ENCODE measurements around the gene GLDC.

GLDC gene

DNA sequence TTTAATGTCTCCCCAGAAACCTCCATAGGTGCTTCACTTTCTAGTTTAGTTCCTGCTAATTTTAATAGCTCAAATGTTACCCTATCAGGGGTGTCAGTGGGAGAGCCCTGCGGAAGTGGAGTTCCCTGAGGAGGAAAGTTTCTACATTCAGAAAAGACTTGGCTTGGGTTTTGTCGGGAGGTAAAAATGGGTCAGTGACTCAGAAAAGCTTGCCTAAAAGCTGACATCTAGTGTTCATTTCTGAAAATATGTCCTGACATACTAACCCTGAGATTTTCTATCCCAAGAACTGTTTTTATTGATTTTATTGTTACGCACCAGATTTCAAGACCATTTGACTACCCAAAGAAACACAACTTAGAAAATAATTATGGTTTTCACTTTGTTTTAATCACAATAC is 40.9 kb upstream of the GLDC start:
- DNase-seq (ENCODE audit: extremely low spot score), result no peak
- POLR2A ChIA-PET, result no interaction called here
- TF ChIP-seq ZNF384 (IDR thresholded peaks at IDR 0.05), result no peak
- no peak for TF ChIP-seq NFRKB (IDR thresholded peaks at IDR 0.05)
- no peak for TF ChIP-seq CTBP1 (IDR thresholded peaks at IDR 0.05; ENCODE audit: borderline replicate concordance)
- CTCF ChIA-PET, result no interaction called here

GRCh38 chr9:6681957-6682501 is 36.5 kb upstream of the GLDC start:
- CTCF ChIA-PET, result no interaction called here
- DNase-seq (ENCODE audit: extremely low spot score), result no peak
- TF ChIP-seq PKNOX1 (IDR thresholded peaks at IDR 0.05) (no peak), NFRKB (IDR thresholded peaks at IDR 0.05) (no peak), FOXK2 (IDR thresholded peaks at IDR 0.05) (no peak), TARDBP (IDR thresholded peaks at IDR 0.05) (no peak), SUZ12 (IDR thresholded peaks at IDR 0.05) (no peak), FOXM1 (IDR thresholded peaks at IDR 0.05; ENCODE audit: borderline replicate concordance) (no peak), SP1 (IDR thresholded peaks at IDR 0.05) (no peak), HDGF (IDR thresholded peaks at IDR 0.05; ENCODE audit: borderline replicate concordance) (no peak), ARNT (IDR thresholded peaks at IDR 0.05) (no peak), L3MBTL2 (conservative IDR thresholded peaks at IDR 0.05) (no peak), BHLHE40 (IDR thresholded peaks at IDR 0.05; ENCODE audit: borderline replicate concordance) (no peak), ZNF384 (IDR thresholded peaks at IDR 0.05) (no peak)
- POLR2A ChIA-PET, result interaction anchor here (0.5 to 2.0 kb wide), 12 partner anchors 10 to 674 kb away, joined by 3 to 17 read pairs (median 3); partner anchors contain the start of genes GLDC, KDM4C and UHRF2

DNA sequence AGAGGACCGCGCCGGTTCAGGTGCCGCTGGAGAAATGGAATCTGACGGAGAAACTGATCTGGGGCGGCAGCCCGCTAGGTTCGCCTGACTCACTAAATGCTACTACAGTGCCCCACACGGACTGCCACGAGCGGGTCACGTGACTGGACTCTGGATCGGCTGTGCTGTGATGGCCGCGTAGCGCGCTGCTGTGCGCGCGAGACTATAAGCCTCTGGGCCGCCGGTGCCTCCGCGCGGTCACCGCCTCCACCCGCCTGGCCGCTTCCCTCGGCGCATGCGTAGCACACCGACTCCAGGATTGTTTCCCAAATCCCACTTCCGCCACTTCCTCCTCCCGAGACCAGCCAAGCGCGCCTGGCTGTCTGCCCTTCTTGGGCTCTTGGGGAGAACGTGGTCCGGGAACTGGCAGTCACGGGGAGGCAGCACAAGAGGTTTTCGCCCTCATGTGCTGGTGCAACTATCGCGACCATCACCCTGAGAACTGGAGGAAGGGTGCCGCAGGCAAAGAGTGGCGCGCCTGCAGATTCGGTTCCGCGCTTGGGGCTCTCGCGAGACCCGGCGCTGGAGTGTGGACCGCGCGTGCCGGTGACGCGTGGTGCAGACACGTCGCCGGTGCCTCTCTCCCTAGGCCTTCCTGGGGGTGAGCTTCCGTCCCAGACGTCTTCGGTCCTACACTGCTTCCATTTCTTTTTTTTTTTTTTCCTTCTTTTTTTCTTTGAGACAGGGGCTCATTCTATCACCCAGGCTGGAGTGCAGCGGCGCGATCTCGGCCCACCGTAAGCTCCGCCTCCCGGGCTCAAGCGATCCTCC is 35.8 kb upstream of the GLDC start:
- TF ChIP-seq ELF4 (IDR thresholded peaks at IDR 0.05) (peak; percentile 51; the same call in 1 of the 2 replicates), FOXM1 (IDR thresholded peaks at IDR 0.05; ENCODE audit: borderline replicate concordance) (no peak), SP1 (IDR thresholded peaks at IDR 0.05) (peak; percentile 52; the same call in 1 of the 2 replicates), HDGF (IDR thresholded peaks at IDR 0.05; ENCODE audit: borderline replicate concordance) (no peak), ZNF384 (IDR thresholded peaks at IDR 0.05) (peak; percentile 87), L3MBTL2 (conservative IDR thresholded peaks at IDR 0.05) (peak; percentile 80), FOXK2 (IDR thresholded peaks at IDR 0.05) (no peak), ARNT (IDR thresholded peaks at IDR 0.05) (no peak), PKNOX1 (IDR thresholded peaks at IDR 0.05) (peak; percentile 22; the same call in 1 of the 2 replicates), FOXA1 (IDR thresholded peaks at IDR 0.05) (no peak), LEF1 (IDR thresholded peaks at IDR 0.05; ENCODE audit: borderline replicate concordance) (no peak), SUZ12 (IDR thresholded peaks at IDR 0.05) (no peak), CTBP1 (IDR thresholded peaks at IDR 0.05; ENCODE audit: borderline replicate concordance) (0 out of 2 replicates have a peak, but pooled peaks have one; percentile 5), TARDBP (IDR thresholded peaks at IDR 0.05) (no peak), NFRKB (IDR thresholded peaks at IDR 0.05) (no peak), BHLHE40 (IDR thresholded peaks at IDR 0.05; ENCODE audit: borderline replicate concordance) (no peak)
- CTCF ChIA-PET, result no interaction called here
- peak; percentile 91 for DNase-seq (ENCODE audit: extremely low spot score)
- POLR2A ChIA-PET, result interaction anchor here (0.5 to 2.0 kb wide), 13 partner anchors 10 to 673 kb away, joined by 3 to 17 read pairs (median 3); partner anchors contain the start of genes GLDC, KDM4C and UHRF2

- CTCF ChIA-PET, result no interaction called here
- no peak for DNase-seq (ENCODE audit: extremely low spot score)
- POLR2A ChIA-PET, result interaction anchor here (0.7 to 2.0 kb wide), 4 partner anchors 33 to 53 kb away, joined by 3 to 8 read pairs (median 3); partner anchors contain the start of gene GLDC
- TF ChIP-seq TARDBP (IDR thresholded peaks at IDR 0.05) (no peak), L3MBTL2 (conservative IDR thresholded peaks at IDR 0.05) (peak; percentile 88)
Observed at GRCh38 chr9:6680797-6681146, 35.2 kb upstream of the GLDC start.

- ChIA-PET CTCF (no interaction called here), POLR2A (interaction anchor here (1.1 kb wide), 1 partner anchor 31 kb away, joined by 3 read pairs; no protein-coding TSS in a partner anchor)
- no peak for TF ChIP-seq L3MBTL2 (conservative IDR thresholded peaks at IDR 0.05)
- no peak for TF ChIP-seq PKNOX1 (IDR thresholded peaks at IDR 0.05)
- no peak for TF ChIP-seq SUZ12 (IDR thresholded peaks at IDR 0.05)
- TF ChIP-seq ARNT (IDR thresholded peaks at IDR 0.05), result no peak
- no peak for TF ChIP-seq LEF1 (IDR thresholded peaks at IDR 0.05; ENCODE audit: borderline replicate concordance)
- no peak for TF ChIP-seq SP1 (IDR thresholded peaks at IDR 0.05)
- no peak for TF ChIP-seq CTBP1 (IDR thresholded peaks at IDR 0.05; ENCODE audit: borderline replicate concordance)
- no peak for TF ChIP-seq NFRKB (IDR thresholded peaks at IDR 0.05)
- no peak for TF ChIP-seq ELF4 (IDR thresholded peaks at IDR 0.05)
- no peak for TF ChIP-seq TARDBP (IDR thresholded peaks at IDR 0.05)
- TF ChIP-seq FOXA1 (IDR thresholded peaks at IDR 0.05), result no peak
- TF ChIP-seq HDGF (IDR thresholded peaks at IDR 0.05; ENCODE audit: borderline replicate concordance), result no peak
- TF ChIP-seq BHLHE40 (IDR thresholded peaks at IDR 0.05; ENCODE audit: borderline replicate concordance), result no peak
- no peak for TF ChIP-seq FOXK2 (IDR thresholded peaks at IDR 0.05)
- TF ChIP-seq FOXM1 (IDR thresholded peaks at IDR 0.05; ENCODE audit: borderline replicate concordance), result no peak
- TF ChIP-seq ZNF384 (IDR thresholded peaks at IDR 0.05), result no peak
- DNase-seq (ENCODE audit: extremely low spot score), result no peak
Observed at GRCh38 chr9:6677803-6678202, 32.3 kb upstream of the GLDC start.
